HL-60/S4 treated with phorbol 12-myristate 13-acetate at 8.2 ng/mL for 4 days and 3 days (cell line): ENCODE results near the gene AURKAIP1.
"Not testable (repeated sequence)": the region's sequence is repeated elsewhere in the genome, so short reads cannot be mapped to it uniquely, and the experiment has no call there.

Source experiments
- in situ Hi-C: fragments of 300-500 bp; cut with MboI; formaldehyde crosslinking; loops from 2 replicates; pipeline ENCODE4 v1.15.0; 2022; ENCODE audit warnings: low sequenced_read_pairs

Gene AURKAIP1

DNA sequence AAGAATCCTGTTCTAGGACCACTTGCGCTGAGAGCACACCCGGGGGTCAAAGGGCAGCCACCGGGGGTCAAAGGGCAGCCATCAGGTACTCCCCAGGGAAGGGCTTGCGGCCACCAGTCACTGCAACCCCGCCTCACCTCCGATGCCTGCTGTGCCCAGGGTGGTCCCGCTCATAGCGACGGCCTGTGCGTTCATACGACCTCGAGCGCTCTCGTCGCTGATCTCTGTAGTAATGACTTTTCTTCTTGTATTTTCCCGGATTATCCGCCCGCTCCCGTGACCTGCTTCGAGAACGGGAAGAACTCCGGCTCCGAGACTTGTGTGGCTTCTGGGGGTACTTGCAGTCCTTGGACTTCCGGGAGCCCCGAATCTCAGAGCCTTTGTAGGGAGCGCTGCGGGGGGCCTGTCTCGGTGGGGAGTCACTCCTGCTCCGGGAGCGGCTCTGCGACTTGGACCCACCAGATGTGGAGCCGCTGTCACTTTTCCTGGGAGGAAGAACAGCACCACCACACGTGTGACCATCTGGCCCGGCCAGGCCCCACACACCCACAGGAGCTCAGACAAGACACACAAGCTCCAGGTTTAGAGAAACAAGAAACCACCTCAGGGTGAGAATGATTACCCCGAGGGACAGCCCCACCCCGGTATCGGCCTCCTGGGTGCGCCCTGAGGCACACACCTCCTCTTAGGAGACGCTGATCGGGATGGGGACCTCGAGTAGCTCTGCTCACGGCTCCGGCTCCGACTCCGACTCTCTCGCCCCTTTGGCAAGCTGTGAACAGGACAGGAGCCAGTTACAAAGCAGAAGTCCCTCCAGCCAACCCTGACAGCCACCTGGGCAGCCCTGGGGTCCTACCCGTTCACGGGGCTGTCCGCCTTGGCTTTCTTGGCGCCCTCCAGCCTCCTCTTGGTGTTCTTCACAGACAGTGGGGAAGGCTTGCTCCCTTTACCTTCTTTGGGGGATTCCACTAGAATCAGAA lies 12.4 kb upstream of the AURKAIP1 start:
- in situ Hi-C loops = no loop called here

DNA sequence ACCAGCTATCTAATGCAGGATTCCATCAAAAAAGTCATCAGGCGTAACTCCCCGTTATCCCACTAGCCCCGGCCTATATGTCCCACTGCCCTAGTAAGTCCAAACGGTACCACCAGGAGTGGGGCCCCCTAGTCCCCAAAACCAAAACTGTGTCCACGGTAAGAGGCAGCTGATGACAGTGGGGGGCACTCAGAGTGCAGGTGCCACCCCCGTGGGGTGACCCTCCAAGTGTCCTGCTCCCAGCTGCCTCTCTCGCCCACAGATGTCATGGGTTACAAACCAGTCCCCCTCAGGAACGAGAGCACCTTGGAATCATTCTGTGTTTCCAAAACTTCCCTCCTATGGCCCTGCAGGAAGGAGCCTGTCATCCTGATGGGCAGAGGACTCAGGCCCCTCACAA lies 10.9 kb upstream of the AURKAIP1 start:
- in situ Hi-C loops = no loop called here

DNA sequence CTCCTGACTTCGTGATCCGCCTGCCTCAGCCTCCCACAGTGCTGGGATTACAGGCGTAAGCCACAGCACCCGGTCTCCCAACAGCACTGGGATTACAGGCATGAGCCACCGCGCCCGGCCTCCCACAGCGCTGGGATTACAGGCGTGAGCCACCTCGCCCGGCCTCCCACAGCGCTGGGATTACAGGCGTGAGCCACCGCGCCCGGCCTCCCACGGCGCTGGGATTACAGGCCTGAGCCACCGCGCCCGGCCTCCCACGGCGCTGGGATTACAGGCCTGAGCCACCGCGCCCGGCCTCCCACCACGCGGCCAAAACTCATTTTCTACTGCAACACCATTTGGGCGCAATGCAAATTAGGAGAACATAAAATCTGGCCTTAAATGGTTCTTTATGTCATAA lies 10.3 kb upstream of the AURKAIP1 start:
- in situ Hi-C loops = not testable (repeated sequence)

DNA sequence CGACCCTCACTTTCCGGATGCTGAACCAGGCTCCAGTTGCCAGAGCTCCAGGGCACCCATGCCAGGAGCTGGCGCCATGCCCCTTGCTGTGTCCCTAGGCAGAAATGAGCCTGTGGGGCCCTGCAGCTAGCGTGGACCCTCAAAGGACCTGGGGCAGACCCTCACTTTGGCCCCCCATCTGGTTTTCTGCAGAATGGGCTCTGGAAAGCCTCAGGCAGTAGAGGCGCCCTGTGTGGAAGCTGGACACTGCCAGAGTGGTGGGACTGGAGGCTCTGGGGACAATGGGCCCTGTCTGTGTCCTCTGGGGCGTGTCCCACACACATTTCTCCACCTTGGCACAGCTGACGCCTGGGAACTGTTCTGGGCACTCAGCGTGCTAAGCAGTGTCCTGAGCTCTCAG lies 6.3 kb upstream of the AURKAIP1 start:
- in situ Hi-C loops = no loop called here

DNA sequence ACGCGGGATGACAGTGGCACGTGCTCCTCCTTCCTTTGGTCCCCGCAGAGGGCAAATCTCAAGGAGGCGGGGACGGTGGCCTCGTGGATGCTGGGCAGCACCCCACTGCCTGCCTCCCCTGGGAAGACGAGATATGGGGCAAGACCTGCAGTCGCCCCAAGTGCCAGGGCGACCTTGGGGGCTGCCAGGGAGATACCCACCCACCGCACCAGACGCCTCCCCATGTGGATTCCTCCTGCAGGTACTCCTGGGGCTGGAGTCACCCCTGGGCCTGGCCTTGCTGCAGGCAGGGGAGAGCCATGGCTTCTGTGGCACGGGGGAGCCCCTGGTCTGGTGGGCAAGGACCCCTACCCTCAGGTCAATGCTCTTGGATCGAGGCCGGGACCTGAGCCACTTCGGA lies 5.9 kb upstream of the AURKAIP1 start:
- in situ Hi-C loops = no loop called here

DNA sequence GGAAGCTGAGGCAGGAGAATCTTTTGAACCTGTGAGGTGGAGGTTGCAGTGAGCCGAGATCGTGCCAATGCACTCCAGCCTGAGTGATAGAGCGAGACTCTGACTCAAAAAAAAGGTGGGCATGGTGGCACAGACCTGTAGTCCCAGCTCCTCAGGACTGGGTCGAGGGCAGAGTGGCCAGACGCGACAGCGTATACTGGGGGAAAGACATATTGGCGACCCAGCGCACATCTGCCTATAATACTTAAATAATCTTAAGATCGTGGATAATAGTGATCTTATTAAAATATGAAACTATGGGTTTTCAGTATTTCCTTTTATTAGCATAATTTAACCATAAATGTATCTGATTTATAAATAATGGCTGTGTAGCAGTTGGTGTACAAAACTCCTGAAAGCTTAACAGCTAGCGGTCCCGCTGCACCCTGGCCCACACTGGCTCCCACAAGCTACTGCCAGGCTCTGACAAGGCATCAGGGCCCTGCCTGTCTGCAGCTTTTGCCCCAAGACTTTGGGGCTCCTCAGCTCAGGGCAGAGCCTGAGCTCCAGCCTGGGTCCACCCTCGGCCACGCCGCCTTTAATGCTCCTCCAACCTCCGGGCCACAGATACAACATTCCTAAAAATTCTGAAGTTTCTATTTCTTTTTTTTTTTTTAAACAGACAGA lies 2.7 kb upstream of the AURKAIP1 start:
- in situ Hi-C loops = no loop called here

DNA sequence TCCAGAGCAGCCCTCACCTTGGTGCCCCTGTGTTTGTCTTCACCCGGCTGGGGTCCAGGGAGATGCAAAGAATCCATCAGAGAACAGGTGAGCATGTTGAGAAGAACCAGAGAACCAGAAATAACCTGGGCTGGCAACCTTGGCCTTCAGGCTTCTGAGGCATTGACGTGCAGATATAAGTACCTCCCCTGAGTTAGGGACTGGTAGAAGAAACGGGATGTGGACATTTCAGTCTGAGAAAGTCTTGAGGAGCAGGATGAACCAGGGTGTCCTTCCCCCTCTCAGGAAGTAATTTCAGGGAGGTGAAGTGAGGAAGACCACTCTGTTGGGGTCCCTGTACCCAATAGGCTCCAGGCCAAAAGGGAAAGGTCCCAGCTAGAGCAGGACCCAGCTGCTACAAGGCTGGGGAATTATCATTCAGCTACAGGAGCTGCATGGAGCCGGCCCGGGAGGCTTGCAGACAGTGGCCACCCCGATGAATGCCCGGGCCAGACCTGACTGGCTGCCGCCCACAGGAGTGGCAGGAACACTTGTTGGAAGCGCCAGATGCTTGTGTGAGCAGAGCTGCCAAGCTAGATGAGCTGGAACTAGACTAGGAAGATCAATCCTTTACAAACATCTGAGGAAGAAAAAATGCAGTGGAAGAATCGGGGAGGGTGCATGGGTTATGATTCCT lies 1.7 kb upstream of the AURKAIP1 start:
- in situ Hi-C loops = no loop called here

DNA sequence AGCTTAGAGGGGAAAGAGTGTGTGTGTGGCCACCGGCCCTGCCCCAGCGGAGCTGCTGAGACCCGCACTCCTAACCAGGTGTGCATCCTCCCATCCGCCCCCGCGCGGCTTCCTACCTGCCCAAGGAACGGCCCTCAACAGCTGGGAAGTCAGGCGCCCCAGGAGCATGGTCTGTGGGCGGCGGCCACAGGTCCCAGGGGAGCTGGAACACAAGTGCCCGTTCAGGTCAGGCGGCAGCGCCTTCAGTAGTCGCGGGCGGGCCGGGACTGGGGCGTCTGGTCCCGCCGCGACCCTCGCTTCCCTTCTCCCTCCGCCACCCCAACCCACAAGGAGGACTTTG lies 448 bp downstream of the AURKAIP1 start:
- in situ Hi-C loops = no loop called here

DNA sequence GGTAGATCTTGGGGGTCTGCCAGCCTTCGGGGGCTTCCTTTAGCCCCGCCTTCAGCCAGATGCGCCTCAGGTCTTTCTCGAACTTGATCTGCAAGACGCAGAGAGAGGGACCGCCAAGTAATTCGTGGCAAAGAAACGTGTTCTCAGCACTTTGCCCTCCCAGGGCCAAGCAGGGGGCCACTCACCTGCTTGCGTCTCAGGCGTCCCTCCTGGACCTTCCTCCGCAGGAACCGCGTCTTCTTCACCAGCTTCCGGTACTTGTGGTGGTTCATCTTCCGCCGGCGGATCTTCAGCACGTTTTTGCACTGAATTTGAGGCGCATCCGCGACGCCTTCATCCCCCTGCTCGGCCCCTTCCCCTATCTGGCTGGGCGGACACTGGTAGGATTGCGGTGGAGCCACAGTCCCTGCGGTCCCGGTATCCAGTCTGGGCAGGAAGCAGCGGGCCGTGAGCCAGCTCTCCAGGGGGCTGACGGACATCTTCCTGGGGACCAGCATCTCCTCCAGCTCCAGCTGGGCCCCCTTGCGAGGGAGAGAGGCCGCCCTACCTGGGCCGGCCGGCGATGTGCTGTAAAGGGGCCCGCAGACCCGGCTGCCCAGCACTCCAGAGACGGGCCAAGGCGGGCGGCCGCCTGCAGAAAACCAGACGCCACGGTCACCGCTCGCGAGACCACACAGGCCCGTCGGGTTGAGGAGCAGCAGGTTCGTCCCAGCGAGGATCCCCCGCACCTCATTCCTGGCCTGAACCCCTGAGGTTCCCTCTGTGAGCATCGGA lies 1.0 kb downstream of the AURKAIP1 start:
- in situ Hi-C loops = no loop called here

DNA sequence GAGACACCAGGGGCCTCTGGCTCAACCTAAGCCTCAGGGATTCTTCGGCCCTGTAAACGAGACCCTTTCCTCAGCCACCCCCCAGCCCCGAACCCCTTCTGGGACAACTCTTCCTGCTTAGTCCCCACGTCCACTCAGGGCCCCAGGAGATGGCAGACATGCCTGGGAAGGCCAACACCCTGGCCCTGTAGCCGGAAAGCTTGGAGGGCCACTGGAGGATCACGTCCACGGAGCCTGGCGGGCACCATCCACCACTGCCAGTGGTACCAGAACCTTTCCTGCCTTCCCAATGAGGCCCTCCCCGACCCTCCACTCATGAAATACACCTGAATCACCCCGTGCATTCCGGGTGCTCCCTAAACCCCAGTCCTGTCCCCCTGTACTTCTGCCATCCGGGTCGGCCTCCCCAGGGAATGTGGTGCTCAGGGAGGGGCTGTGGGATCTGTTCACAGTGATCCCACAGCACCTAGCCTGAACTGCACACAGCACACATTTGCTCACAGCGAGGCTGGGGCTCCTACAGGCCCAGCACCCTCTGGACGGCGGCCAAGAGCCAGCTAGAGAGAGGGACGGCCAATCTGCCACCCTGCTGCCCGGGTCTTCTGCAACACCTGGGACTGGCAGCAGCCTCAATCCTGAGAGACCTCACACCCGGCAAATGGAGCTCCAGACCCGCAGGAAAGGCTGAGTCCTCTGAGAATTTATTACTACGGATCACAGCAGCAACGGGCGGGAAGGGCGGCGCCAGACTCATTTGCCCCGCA lies 1.8 kb downstream of the AURKAIP1 start:
- in situ Hi-C loops = no loop called here

DNA sequence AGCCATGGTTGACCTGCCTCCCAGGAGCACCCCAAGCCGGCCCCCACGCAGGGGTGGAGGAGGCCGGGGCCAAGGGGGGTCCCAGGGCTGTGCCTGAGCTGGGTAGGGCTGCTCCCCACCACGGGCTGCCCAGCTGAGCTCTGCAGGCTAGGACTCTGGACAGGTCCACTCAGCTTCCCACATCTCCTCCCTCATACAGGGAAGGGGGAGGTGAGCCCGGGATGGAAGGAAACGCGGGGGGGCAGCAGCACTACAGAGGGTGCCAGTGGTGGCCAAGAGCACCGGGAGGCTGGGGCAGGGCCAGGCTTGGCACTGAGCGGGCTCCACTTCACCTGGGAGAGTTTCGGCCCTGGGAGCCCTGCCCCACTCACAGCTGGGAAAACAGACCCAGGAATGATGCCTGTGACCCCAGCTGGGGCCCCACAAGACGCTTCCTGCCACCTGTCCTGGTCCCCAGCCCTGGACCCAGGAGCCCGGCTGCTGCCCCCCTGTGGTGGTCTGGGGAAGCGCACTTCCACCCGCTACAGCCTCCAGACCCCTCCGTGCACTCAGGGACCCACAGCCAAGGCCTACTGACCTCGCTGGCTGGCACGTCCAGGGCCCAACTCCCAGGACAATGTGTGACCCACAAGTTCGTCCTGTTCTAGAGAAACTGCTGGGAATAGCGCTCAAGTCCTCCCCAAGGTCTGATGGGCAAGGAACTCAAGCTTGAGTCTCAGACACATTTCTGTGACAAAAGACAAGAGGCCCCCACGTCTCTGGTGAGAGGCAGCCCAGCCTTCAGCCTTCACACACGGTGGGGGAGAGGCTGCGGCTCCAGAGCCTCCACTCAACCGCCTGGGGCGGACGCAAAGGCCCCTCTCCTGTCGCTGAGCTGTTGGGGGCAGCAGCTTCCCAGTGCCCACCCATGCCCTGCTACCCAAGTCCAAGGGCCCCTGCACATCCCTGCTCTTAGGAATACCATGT lies 3.0 kb downstream of the AURKAIP1 start:
- in situ Hi-C loops = no loop called here

DNA sequence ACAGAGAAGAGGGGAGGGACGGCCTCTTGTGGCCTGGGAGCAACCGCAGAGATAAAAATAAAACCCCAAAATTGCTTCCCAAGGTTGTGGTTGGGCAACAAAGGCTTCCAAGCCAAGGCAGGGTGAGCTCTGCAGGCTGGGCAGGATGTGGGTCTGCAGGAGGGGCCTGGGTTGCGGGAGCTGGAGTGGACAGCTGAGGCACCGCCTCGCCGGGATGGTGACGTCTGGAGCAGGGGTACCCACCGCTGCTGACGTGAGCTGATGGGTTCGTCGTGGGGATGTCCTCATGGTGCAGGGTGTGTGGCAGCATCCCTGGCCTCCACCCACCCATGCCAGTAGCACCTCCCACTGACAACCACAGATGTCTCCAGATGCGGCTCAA lies 3.7 kb downstream of the AURKAIP1 start:
- in situ Hi-C loops = no loop called here

DNA sequence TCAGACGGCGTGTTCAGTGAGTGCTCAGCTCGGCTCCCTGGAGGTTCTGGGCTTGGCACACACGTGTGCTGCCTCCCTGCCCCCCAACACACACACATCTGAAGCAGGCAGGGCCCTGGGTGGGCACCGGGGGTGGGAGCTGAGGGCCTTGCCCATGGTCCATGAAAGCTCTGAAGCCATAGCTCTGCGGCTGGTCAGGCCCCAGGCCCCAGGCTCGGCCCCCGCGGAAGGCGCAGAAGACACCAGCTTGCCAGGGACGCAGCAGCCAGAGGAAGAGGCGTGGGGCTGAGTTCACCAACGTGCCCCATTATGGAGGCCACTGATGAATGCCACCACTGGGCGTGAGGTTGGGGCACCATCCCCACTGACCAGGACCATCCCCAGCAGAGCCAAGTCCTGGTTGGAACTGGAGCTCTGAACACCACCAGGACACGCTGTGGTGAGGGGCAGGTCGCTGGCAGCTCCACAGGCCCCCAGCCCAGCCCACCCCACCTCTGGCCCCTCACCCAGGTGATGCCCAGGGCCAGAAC lies 4.2 kb downstream of the AURKAIP1 start:
- in situ Hi-C loops = no loop called here

DNA sequence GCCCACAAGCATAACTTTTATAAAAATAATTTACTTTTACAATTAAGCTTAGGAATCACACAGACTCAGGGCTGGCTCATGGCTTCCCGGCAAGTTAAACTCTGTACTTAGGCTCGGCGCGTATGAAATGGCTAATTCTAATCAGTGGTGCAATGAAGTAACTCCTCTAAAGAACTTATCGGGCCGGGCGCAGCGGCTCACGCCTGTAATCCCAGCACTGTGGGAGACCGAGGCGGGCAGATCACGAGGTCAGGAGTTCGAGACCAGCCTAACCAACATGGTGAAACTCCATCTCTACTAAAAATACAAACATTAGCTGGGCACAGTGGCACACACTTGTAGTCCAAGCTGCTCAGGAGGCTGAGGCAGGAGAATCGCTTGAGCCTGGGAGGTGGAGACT lies 4.9 kb downstream of the AURKAIP1 start:
- in situ Hi-C loops = not testable (repeated sequence)

DNA sequence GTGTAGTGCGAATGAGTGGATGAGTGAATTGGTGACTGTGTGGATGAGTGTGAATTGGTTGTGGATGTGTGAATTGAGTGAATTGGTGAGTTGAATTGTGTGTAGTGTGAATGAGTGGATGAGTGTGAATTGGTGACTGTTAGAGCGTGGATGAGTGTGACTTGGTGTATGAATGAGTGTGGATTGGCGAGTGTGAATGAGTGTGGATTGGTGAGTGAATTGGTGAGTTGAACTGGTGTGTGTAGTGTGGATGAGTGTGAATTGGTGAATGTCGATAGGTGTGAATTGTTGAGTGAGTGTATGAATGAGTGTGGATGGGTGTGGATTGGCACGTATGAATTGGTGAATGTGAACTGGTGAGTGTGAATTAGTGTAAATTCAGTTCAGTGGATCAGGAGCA lies 7.7 kb downstream of the AURKAIP1 start:
- in situ Hi-C loops = no loop called here

DNA sequence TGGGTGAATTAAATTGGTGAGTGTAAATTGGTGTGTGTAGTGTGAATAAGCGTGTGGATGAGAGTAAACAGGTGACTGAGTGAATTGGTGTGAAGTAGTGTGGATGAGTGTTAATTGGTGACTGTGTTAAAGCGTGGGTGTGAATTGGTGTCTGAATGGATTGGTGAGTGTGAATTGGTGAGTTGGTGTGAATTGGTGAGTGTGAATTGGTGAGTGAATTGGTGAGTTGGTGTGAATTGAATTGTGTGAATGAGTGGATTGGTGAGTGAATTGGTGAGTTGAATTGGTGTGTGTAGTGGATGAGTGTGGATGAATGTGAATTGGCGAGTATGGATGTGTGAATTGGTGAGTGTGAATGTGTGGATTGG lies 8.3 kb downstream of the AURKAIP1 start:
- in situ Hi-C loops = no loop called here

DNA sequence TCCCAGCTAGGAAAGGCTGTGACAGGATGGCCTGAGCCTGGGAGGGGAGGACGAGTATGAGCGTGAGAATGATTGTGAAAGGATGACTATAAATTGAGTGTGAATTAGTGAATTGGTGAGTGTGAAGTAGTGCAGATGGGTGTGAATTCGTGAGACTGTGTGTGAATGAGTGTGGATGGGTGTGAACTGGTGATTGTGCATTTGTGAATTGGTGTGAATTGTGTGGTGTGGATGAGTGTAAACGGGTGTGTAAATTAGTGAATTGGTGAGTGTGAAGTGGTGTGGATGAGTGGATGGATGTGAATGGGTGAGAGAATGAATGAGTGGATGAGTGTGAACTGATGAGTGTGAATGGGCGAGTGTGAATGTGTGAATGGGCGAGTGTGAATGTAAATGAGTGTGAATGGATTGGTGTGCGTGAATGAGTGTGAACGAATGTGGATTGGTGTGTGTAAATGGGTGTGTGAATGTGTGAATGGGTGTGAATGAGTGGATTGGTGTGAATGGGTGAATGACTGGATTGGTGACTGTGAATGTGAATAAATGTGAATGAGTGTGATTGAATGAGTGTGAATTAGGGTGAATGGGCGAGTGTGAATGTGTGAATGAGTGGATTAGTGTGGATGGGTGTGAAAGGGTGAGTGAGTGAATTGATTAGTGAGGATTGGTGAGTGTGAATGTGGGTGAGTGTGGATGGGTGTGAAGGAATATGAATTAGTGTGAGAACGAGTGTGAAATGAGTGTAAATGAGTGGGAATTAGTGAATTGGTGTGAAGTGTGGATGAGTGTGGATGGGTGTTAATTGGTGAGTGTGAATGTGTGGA lies 8.9 kb downstream of the AURKAIP1 start:
- in situ Hi-C loops = no loop called here

DNA sequence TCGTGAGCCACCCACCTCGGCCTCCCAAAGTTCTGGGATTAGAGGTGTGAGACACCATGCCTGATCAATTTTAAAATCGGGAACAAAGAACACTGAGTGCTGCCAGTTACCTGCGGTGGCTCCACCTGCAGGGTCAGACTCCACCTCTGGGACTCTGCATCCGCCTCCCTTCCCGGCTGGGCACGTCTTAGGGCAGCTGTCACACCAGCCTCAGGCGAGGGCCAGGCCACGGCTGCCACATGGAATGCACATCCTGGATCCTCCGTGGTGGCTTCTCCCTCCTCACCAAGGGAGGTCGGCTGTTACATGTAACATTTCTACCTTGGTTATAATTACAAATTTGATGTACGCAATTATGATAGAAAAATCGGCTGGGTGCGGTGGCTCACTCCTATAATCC lies 10.7 kb downstream of the AURKAIP1 start:
- in situ Hi-C loops = no loop called here
